Nephron (organoid): ENCODE measurements around the gene MGAT5.

ENCODE experiments used
- H3K27ac Mint-ChIP-seq, 3 experiments: 2 replicates each; pipeline ENCODE4 v1.8.0; 2020; ENCODE audit warnings: mixed read lengths in 3 of 3, mild to moderate bottlenecking in 2 of 3, moderate library complexity in 1 of 3
- H3K27me3 Mint-ChIP-seq: 2 replicates; pipeline ENCODE4 v1.8.0; 2021; ENCODE audit warnings: low read depth, mild to moderate bottlenecking, moderate library complexity, mixed read lengths
- H3K36me3 Mint-ChIP-seq: 2 replicates; pipeline ENCODE4 v1.8.0; 2020; ENCODE audit warnings: low read depth, mixed read lengths
- H3K4me1 Mint-ChIP-seq: 2 replicates; pipeline ENCODE4 v1.8.0; 2020; ENCODE audit warnings: mixed read lengths
- H3K4me3 Mint-ChIP-seq, 3 experiments: 2 replicates each; pipeline ENCODE4 v1.8.0; 2020; ENCODE audit warnings: mild to moderate bottlenecking in 3 of 3, mixed read lengths in 3 of 3, moderate library complexity in 2 of 3
- H3K9me3 Mint-ChIP-seq: 2 replicates; pipeline ENCODE4 v1.8.0; 2020; ENCODE audit warnings: mixed read lengths
- TF ChIP-seq, protein P1 (sequence below), 3 experiments: fragments of 200-600 bp; sonication (generic); IDR thresholded peaks; one replicate each; pipeline ENCODE4 v1.5.0; 2021; ENCODE audit warnings: antibody characterized with exemption in 3 of 3; ENCODE audit not compliant: unreplicated experiment in 3 of 3

MGAT5 gene

DNA sequence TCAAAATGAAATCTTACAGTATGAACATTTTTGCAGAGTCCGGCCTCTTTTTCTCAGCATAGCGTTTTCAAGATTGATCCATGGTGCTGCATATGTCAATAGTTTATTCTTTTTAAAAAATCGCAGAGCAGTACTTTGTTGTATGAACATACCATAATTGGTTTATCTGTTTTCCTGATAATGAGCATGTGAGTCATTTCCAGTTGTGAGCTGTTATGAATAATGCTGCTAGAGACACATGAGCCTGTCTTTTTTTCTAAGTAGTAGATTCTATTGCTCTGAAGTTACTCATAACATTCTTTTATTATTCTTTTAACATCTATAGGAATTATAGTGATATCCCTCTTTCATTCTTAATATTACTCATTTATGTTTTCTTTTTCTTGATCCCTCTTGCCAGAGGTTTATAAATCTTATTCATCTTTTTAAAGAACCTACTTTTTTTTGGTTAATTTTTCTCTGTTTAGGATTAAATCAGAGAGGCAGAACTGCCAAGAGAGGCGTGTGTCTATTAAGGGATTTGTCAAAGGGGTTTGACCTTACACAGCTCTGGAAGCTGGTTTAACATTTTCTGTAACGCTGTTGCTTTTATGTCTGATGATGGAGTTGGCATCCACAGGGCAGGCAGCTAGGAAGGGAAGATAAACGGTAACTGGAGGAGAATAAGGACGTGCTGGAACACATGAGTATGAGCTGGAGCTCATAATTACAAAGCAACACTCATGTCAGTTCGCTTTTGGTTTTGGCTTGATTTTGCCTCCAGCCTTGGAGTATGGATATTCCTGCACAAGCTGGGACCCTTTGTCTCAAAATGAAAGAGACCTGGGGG lies 47.4 kb downstream of the MGAT5 start:
- Mint-ChIP-seq H3K4me3 (no peak overlapping the region), H3K27me3 (no peaks in the 10 kb centered on the region), H3K36me3 (peaks cover 24% of the 10 kb centered on the region), H3K27ac (peak overlapping the region; percentile 62 to 76 (median 70)), H3K4me1 (peaks cover 43% of the 10 kb centered on the region), H3K9me3 (no peaks in the 10 kb centered on the region)
- TF ChIP-seq, protein P1, sequence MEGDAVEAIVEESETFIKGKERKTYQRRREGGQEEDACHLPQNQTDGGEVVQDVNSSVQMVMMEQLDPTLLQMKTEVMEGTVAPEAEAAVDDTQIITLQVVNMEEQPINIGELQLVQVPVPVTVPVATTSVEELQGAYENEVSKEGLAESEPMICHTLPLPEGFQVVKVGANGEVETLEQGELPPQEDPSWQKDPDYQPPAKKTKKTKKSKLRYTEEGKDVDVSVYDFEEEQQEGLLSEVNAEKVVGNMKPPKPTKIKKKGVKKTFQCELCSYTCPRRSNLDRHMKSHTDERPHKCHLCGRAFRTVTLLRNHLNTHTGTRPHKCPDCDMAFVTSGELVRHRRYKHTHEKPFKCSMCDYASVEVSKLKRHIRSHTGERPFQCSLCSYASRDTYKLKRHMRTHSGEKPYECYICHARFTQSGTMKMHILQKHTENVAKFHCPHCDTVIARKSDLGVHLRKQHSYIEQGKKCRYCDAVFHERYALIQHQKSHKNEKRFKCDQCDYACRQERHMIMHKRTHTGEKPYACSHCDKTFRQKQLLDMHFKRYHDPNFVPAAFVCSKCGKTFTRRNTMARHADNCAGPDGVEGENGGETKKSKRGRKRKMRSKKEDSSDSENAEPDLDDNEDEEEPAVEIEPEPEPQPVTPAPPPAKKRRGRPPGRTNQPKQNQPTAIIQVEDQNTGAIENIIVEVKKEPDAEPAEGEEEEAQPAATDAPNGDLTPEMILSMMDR (IDR thresholded peaks at IDR 0.05; ENCODE audit: unreplicated experiment in 3 of 3): no peak

DNA sequence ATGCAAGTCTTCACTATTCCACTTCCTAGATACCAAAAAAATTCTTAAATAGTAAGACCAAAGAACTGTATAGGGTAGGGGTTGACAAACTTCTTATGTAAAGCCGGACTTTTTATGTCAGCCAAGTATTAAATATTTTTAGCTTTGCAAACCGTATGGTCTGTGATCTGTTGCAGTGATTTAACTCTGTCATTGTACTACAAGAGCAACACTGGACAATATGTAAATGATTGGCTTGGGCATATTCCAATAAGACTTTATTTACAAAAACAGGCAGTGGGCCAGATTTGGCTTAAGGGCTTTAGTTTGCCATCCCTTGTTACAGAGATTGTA lies 48.0 kb downstream of the MGAT5 start:
- peaks cover 21% of the 10 kb centered on the region for H3K36me3 Mint-ChIP-seq
- TF ChIP-seq, protein P1 (IDR thresholded peaks at IDR 0.05; ENCODE audit: unreplicated experiment in 3 of 3): no peak
- H3K4me3 Mint-ChIP-seq: no peak overlapping the region
- H3K27ac Mint-ChIP-seq: peak overlapping the region in 2 of 3 experiments; percentile 62 to 76
- H3K4me1 Mint-ChIP-seq: peaks cover 40% of the 10 kb centered on the region
- H3K9me3 Mint-ChIP-seq: no peaks in the 10 kb centered on the region
- no peaks in the 10 kb centered on the region for H3K27me3 Mint-ChIP-seq

DNA sequence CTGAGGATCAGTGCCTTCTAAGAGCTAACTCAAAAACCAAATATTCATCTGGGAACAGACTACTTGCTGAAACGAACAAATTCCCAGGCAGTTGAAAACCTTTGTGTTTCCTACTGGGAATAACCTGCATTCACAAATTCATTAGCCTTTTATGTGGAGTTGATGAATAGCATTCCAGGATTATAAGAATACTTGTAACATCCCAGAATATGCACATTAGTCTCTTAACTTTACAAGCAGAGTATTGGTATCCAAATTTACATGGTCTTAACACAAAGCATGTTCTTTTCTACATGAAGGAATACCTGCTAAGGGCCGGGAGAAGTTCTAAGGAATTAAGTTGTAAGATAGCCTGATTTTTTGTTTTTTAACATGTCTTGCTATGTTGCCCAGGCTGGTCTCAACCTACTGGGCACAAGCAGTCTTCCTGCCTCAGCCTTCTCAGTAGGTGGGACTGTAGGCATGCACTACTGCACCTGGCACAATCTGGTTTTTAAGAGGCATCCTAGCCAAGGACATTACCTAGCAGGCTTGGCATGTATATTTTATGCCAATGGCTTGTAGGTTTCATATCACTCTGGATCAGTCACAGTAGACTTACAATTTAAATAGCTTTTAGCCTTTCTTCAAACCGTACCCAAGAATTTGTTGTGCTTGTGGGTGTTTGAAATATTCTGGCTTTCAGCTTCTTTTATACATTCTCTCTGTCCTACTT lies 50.7 kb downstream of the MGAT5 start:
- no peaks in the 10 kb centered on the region for H3K27me3 Mint-ChIP-seq
- peaks cover 46% of the 10 kb centered on the region for H3K4me1 Mint-ChIP-seq
- H3K9me3 Mint-ChIP-seq: no peaks in the 10 kb centered on the region
- H3K27ac Mint-ChIP-seq: no peak overlapping the region
- no peak overlapping the region for H3K4me3 Mint-ChIP-seq
- TF ChIP-seq, protein P1 (IDR thresholded peaks at IDR 0.05; ENCODE audit: unreplicated experiment in 3 of 3): no peak
- peaks cover 16% of the 10 kb centered on the region for H3K36me3 Mint-ChIP-seq

DNA sequence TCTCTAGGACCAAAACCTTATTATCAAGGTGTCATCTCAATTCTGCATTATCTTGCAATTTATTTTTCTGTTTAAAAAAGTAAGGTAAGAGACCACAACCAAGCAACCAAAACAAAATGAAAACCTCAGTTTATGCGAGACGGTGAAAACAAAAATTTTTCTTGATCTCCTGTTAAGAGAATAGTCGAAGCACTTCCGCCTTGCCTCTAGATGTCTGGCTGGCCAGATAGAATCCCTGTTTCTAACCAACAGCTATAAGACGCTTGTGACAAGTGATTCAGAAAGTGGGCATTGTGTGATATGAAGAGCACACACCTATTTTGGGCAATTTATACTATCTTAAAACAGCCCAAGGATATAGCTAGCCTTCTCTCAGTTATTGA lies 51.2 kb downstream of the MGAT5 start:
- Mint-ChIP-seq H3K36me3 (peaks cover 13% of the 10 kb centered on the region), H3K27me3 (no peaks in the 10 kb centered on the region), H3K4me3 (no peak overlapping the region), H3K27ac (no peak overlapping the region), H3K9me3 (no peaks in the 10 kb centered on the region), H3K4me1 (peaks cover 41% of the 10 kb centered on the region)
- TF ChIP-seq, protein P1 (IDR thresholded peaks at IDR 0.05; ENCODE audit: unreplicated experiment in 3 of 3): no peak

DNA sequence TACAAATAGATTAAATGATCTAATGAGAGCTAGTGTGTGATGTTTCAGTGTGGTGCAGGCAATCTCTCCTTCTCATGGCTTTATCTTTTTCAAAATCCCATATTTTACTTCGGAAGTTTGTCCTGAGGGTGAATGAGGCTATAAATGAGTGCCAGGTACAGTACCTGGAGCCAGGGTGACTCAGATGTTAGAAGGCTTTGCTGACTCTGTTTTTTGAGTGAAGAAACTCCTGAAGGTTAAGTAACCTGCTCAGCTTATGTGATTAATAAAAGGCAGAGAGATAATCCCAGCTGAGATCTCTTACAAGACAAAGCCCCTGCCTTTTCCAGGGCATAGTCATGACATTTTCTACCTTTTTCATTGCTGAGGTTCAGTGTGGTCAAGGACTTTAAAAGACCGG lies 52.6 kb downstream of the MGAT5 start:
- Mint-ChIP-seq H3K9me3 (no peaks in the 10 kb centered on the region), H3K4me1 (peaks cover 27% of the 10 kb centered on the region), H3K36me3 (peaks cover 13% of the 10 kb centered on the region), H3K27ac (no peak overlapping the region), H3K27me3 (no peaks in the 10 kb centered on the region), H3K4me3 (no peak overlapping the region)
- TF ChIP-seq, protein P1 (IDR thresholded peaks at IDR 0.05; ENCODE audit: unreplicated experiment in 3 of 3): no peak
